GM19463 (cell line): ENCODE measurements around the gene ABCD2.
A peak's percentile ranks its signal among the peaks of the same experiment; 100 is the strongest.
"Not testable (repeated sequence)": the region's sequence is repeated elsewhere in the genome, so short reads cannot be mapped to it uniquely, and the experiment has no call there.

ENCODE experiments used
- ATAC-seq: cut with Tn5 transposase; IDR thresholded peaks from one replicate; pipeline ENCODE4 v1.9.1; 2021; ENCODE audit warnings: mild to moderate bottlenecking, moderate library complexity; ENCODE audit not compliant: unreplicated experiment

ABCD2 gene

DNA sequence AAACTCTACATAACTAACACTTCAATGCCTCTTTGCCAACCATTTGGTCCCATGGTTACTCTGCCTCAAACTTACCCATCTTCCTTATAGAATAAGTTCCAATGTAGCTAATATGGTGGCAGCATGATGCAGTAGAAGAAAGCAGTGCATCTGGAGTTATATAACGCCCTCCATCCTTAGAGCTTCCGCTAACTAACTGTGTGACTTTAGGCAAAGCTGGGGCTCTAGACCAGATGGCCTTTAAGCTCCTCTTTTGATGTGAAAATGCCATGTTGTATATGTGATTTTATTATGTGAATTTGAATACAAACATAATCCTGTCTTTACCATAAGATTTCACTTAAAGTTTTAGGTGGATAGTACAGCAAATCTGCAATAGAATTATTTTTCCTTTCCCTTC lies 6.1 kb downstream of the ABCD2 start:
- ATAC-seq = no peak

GRCh38 chr12:39612250-39612649 lies 7.4 kb downstream of the ABCD2 start:
- no peak for ATAC-seq

DNA sequence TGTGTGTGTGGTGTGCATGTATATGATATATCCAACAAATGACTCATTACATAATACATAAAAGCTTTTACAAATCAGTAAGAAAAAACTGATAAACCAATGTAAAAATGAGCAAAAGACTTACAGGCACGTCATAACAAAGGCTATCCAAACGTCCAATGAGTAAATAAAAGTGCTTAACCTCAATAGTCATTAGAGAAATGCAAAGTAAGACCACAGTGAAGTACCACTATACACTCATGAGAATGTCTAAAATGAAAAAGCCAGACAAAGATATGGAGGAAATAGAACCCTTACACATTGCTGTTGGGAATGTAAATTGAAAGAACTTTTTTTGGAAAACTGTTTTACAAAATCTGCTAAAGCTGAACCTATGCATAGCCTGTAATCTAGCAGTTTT lies 7.8 kb downstream of the ABCD2 start:
- no peak for ATAC-seq

- ATAC-seq = no peak
Measured at GRCh38 chr12:39610436-39611025, 9.1 kb downstream of the ABCD2 start.

DNA sequence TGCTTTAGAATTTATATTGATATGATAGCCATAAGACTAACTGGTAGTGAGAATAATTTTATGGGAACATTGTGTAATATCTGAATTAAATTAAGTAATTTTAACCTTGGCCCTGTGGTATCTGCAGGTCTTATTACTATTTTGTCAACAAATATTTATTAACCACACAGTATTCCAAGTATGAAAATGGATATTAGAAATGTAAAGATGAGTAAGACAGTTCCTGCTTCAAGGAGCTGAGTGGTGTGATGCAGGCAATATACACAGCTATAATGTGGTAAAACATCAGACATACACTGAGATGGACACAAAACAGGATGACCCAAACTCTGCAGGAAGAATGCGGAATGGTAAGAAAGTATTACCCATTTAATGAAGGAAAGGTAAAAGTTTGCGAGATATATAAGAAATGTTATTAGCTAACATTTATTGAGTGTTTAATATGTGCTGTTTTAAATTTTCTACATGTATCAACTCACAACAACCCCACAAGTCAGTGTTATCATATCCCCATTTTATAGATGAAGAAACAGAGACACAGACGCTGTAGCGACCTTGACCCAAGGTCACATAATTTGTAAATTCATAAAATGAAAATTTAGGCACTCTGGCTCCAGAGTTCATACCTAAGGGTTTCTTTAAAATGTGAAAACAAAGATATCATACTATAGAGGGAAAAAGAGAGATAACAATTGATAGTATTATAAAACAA lies 12.7 kb downstream of the ABCD2 start:
- no peak for ATAC-seq

DNA sequence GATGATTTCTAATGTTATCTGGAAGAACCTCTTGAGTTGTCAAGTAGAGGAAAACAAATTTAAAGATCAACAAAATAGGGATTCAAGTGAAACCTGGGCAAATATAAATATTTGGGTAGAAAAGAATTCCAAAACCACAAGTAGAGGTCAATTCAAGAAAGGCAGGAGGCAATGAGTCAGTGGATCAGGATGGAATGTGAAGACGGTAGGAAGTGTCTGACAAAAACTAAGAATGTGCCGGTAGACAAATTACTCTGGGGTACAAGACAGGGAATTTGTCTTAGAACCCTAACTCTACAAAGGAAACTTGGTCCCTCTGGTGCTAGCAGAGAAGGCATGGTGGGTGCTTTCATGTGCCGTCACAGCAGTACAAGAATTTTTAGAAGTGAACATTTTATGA lies 13.6 kb downstream of the ABCD2 start:
- ATAC-seq = no peak

- ATAC-seq = no peak
Measured at GRCh38 chr12:39605501-39605900, 14.1 kb downstream of the ABCD2 start.

DNA sequence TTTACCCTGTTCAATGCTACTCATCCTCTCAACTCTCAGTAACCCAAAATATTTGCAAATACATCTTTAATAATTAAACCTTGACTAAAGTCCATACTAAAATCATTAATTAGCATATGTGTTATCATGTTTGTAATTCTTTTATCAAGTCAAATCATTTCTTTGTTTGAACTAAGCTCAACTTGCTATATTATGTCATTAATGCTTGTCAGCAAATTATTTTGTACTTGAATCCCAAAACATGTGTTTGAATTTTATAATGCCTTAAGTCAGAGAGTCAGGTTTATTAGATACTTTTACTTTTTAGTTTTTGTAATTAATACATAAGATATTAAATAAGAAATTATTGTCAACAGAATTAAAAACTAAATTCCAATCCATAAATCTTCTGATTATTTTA lies 16.5 kb downstream of the ABCD2 start:
- ATAC-seq = no peak

DNA sequence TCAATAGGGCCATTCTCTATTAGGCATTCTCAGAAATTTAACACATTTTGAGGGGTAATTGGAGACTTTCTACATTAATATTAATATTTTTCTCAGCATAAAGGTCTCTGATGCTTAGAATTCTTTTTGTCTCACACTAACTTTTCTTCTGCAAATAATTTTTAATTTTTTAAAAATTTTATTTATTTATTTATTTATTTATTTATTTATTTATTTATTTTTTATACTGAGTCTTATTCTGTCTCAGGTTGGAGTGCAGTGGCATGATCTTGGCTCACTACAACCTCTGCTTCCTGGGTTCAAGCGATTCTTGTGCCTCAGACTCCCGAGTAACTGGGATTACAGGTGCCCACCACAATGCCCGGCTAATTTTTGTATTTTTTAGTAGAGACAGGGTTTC lies 17.7 kb downstream of the ABCD2 start:
- not testable (repeated sequence) for ATAC-seq

GRCh38 chr12:39595928-39596327 lies 23.7 kb downstream of the ABCD2 start:
- ATAC-seq = no peak

DNA sequence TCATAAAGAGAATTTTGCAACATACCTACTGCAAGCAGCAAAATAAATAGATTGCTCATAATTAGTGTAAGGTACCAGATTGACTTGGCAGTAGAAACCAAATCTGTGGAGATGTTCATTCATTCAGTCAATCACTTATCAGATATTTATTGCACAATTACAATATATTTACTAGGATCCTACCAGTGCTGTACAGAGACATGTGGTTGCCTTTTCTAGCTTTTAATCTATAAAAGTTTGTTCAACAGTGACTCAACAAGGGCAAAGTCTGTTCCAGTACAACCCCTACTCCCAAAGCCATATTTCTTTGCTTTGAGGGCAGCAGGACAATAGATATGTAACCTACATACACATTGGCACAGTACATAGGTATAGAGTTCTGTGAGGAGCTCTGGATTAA lies 27.3 kb downstream of the ABCD2 start:
- no peak for ATAC-seq

- no peak for ATAC-seq
Measured at GRCh38 chr12:39588348-39588747, 31.3 kb downstream of the ABCD2 start.

- ATAC-seq = peak; percentile 83
Measured at GRCh38 chr12:39587225-39587624, 32.4 kb downstream of the ABCD2 start.

- peak; percentile 9 for ATAC-seq
Measured at GRCh38 chr12:39586816-39587215, 32.8 kb downstream of the ABCD2 start.

DNA sequence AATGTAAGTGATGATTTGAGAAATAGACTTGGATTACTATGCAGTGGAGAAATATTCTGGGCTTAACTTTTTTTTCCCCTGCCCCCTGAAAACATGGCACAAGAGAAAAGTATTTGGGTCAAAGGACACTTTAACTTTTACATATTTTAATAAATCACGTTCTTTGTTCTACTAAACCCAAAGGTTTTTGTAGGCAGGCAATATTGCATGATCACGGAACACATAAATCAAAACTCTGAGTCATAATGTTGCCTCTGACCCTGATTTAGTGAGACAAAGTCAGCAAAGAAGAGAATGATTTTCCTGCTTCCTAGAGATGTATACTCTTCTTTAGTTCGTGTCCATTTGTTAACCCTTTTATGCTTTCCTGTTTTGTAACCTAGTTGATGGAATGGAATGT lies 38.0 kb downstream of the ABCD2 start:
- ATAC-seq = no peak

- ATAC-seq = no peak
Measured at GRCh38 chr12:39575498-39575875, 44.1 kb downstream of the ABCD2 start.

DNA sequence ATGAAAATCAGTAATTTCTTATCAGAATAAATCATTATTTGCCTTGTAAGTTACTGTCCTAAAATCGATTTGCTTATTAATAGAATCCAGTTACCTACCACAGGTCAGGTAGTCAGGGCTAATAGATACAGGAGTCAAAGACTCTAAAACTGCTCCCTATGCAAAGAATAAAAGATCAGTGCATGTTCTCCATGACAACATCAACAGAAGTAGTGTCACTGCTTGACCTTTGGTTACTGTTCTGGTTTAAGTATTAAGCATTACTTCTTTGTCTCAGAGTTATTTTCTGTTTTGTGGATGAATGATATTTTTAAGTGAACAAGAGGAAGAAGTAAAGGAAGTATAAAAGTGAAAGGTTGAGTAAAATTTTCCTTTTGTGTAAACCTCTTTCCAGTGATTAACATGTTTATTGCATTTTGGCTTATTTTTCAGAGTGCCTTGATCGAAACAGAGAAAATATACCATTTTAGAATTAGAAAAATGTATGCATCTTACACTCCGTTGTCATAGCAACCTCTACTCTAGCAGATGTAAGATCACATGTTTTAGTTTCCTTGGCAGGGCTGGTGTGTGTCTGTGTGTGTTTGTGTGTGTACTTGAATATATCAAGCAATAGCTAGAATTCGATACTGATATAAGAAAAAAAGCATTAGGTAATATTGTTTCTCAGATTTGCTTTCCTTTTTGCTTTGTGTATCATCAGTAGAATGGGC lies 44.7 kb downstream of the ABCD2 start:
- no peak for ATAC-seq

DNA sequence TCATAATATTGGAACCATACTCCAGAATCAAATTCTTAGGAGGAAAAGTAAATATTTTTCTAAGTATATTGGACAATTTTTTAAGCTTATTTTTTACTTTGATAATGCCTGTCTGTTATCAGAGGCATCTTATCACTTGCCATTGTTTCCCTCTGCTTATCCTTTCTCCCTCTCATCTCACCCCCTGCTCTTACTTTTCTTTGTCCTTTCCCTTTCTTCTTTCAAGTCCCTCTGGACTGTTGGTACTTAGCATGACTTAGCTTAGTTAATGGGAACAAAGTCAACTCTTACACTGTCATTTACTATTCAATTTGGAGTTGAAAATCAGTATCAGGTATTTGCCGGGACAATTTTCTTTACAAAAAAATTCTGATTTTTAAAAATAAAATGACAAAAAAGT lies 45.2 kb downstream of the ABCD2 start:
- no peak for ATAC-seq

- ATAC-seq = no peak
Measured at GRCh38 chr12:39573971-39574370, 45.6 kb downstream of the ABCD2 start.

DNA sequence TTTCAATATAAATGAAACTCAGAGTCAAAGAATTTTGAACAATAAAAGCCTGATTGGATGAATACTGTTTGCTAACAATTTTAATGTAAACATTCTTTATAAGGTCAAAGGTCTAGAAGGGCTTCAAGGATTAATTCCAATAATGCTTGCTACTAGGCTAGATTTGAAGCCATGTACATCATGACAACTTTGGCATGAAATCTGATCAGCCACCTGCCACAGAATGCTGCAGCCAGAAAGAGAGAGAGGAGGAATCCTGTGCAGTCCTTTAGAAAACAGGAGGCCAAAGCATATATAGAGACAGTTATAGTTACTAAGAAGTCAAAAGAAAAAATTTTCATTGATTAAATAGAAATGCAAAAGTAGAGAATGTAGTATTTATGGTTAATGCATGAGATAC lies 47.1 kb downstream of the ABCD2 start:
- no peak for ATAC-seq

DNA sequence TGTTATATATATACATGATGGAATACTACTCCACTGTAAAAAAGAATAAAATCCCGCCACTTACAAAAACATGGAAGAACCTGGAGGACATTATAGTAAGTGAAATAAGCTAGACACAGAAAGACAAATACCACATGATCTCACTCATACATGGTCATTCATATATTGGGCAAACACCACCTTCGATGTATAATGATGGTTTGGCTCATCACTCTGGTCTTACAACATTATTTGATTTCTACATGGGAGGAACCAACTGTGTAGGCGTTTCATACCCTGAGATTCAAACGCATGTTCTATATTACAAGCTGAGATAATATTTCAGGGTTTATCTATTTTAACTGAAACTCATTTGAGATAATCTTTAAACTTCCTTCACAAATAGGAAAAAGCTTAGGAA lies 48.3 kb downstream of the ABCD2 start:
- ATAC-seq = no peak

GRCh38 chr12:39553476-39553875 lies 66.1 kb downstream of the ABCD2 start:
- ATAC-seq = no peak
